ENCODE data around the gene SLC13A3.

DNA sequence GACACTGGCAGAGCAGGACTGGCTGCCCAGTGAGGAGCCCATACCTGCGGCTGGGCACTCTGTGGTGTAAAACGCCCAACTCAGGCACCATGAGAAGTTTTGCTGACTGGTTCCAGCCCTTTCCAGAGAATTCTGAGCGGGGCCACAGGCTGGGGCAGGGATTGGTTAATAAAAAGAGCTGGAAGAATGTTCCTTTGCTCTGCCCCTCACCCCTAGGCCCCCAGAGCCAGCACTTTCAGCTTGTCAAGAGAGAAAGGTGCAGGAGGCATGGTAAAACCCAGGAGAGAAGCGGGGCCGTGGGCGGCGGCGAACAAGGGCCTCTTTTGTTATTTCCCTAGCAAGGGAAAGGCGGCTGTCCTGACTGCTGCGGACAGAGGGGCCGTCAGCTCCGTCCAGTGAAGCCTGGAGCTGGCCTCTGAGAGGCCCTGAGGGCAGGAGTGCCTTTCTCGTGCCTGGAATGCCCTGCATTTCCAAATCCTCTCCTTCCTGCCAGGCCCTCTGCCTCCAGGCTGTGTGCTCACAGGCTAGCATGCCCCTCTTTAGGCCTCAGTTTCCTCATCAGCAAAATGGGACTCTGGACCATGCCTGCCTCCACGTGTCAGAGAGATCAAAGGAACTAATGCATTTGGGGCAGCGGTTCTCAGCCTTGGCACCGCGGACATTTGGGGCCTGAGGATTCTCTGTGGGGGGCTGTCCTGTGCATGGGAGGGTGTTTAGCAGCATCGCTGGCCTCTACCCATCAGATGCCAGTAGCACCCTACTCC, 12.9 kb downstream of the SLC13A3 start:
- TF ChIP-seq, protein P1, sequence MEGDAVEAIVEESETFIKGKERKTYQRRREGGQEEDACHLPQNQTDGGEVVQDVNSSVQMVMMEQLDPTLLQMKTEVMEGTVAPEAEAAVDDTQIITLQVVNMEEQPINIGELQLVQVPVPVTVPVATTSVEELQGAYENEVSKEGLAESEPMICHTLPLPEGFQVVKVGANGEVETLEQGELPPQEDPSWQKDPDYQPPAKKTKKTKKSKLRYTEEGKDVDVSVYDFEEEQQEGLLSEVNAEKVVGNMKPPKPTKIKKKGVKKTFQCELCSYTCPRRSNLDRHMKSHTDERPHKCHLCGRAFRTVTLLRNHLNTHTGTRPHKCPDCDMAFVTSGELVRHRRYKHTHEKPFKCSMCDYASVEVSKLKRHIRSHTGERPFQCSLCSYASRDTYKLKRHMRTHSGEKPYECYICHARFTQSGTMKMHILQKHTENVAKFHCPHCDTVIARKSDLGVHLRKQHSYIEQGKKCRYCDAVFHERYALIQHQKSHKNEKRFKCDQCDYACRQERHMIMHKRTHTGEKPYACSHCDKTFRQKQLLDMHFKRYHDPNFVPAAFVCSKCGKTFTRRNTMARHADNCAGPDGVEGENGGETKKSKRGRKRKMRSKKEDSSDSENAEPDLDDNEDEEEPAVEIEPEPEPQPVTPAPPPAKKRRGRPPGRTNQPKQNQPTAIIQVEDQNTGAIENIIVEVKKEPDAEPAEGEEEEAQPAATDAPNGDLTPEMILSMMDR (conservative IDR thresholded peaks at IDR 0.05): no peak
- TF ChIP-seq ZFX (IDR thresholded peaks at IDR 0.05): no peak

Data from C4-2B (cell line).